Liver (tissue), 9 donors: ENCODE data around the gene ANKRD60. TPM values are rescaled to one million over a fixed set of nuclear protein-coding genes. Genes with fewer than 3 reads are reported as not detected.

Experiments
- DNase-seq: peaks from one replicate; pipeline ENCODE4 v3.0.0-alpha.2; 2017; ENCODE audit warnings: low spot score
- H3K27ac ChIP-seq, 2 donors: one replicate each; pipeline ENCODE4 v1.7.0; 2013; ENCODE audit warnings: inconsistent platforms in 2 of 2, low read length in 2 of 2, control low read depth in 1 of 2, low read depth in 1 of 2, mild to moderate bottlenecking in 1 of 2
- H3K27me3 ChIP-seq, 4 donors: one replicate each; pipeline versions ENCODE4 v1.6.1 to v1.7.0; 2013; ENCODE audit warnings: low read length in 3 of 4, inconsistent platforms in 1 of 4, mild to moderate bottlenecking in 1 of 4, moderate library complexity in 1 of 4; ENCODE audit not compliant: control insufficient read depth in 4 of 4, insufficient read depth in 4 of 4
- H3K36me3 ChIP-seq, 4 donors: one replicate each; pipeline versions ENCODE4 v1.6.1 to v1.7.0; 2013; ENCODE audit warnings: low read length in 3 of 4, mild to moderate bottlenecking in 3 of 4, low read depth in 1 of 4, moderate library complexity in 1 of 4; ENCODE audit not compliant: control insufficient read depth in 4 of 4, insufficient read depth in 3 of 4
- H3K4me1 ChIP-seq, 4 donors: one replicate each; pipeline versions ENCODE4 v1.6.1 to v1.7.0; 2013; ENCODE audit warnings: low read length in 3 of 4, mild to moderate bottlenecking in 3 of 4, moderate library complexity in 1 of 4; ENCODE audit not compliant: control insufficient read depth in 4 of 4, insufficient read depth in 4 of 4
- H3K4me3 ChIP-seq, 3 donors: one replicate each; pipeline versions ENCODE4 v1.6.1 to v1.7.0; 2013; ENCODE audit warnings: low read length in 3 of 3, control low read depth in 1 of 3, low read depth in 1 of 3, mild to moderate bottlenecking in 1 of 3
- H3K9ac ChIP-seq, 2 donors: one replicate each; pipeline ENCODE4 v1.7.0; 2013; ENCODE audit warnings: low read length in 2 of 2, mild to moderate bottlenecking in 2 of 2, moderate library complexity in 2 of 2, control low read depth in 1 of 2, low read depth in 1 of 2
- H3K9me3 ChIP-seq, 4 donors: one replicate each; pipeline versions ENCODE4 v1.6.1 to v1.7.0; 2013; ENCODE audit warnings: low read length in 3 of 4; ENCODE audit not compliant: control insufficient read depth in 4 of 4
- CTCF ChIP-seq: fragments of 150-350 bp; IDR thresholded peaks from 2 replicates; pipeline ENCODE4 v1.5.1; 2017; ENCODE audit warnings: improper control_type of control experiment, low read depth, low read length; ENCODE audit not compliant: missing input control
- EGR1 ChIP-seq, 2 donors: IDR thresholded peaks; 2 replicates each; pipeline ENCODE4 v1.6.1; 2016 to 2018; ENCODE audit warnings: antibody characterized with exemption in 2 of 2, low read depth in 2 of 2
- FOXA1 ChIP-seq: IDR thresholded peaks from 2 replicates; pipeline ENCODE4 v1.6.1; 2016; ENCODE audit warnings: antibody characterized with exemption
- FOXA2 ChIP-seq: IDR thresholded peaks from 2 replicates; pipeline ENCODE4 v1.6.1; 2016; ENCODE audit warnings: antibody characterized with exemption
- GABPA ChIP-seq, 2 donors: IDR thresholded peaks in 1 of 2; conservative IDR thresholded peaks in 1 of 2; 2 replicates each; pipeline ENCODE4 v1.6.1; 2016; ENCODE audit warnings: antibody characterized with exemption in 2 of 2, mild to moderate bottlenecking in 1 of 2, moderate library complexity in 1 of 2
- HNF4G ChIP-seq: IDR thresholded peaks from 2 replicates; pipeline ENCODE4 v1.6.1; 2016; ENCODE audit warnings: antibody characterized with exemption
- JUND ChIP-seq, 2 donors: IDR thresholded peaks; 2 replicates each; pipeline ENCODE4 v1.6.1; 2016; ENCODE audit warnings: antibody characterized with exemption in 2 of 2
- NR2F2 ChIP-seq: IDR thresholded peaks from 2 replicates; pipeline ENCODE4 v1.6.1; 2016; ENCODE audit warnings: antibody characterized with exemption
- RAD21 ChIP-seq, 2 donors: IDR thresholded peaks; 2 replicates each; pipeline ENCODE4 v1.6.1; 2016; ENCODE audit warnings: antibody characterized with exemption in 2 of 2, mild to moderate bottlenecking in 2 of 2
- RXRA ChIP-seq, 2 donors: IDR thresholded peaks; 2 replicates each; pipeline ENCODE4 v1.6.1; 2017 to 2018; ENCODE audit warnings: antibody characterized with exemption in 2 of 2, mild to moderate bottlenecking in 1 of 2
- SP1 ChIP-seq: IDR thresholded peaks from 2 replicates; pipeline ENCODE4 v1.6.1; 2018; ENCODE audit warnings: antibody characterized with exemption, mild to moderate bottlenecking
- YY1 ChIP-seq: IDR thresholded peaks from 2 replicates; pipeline ENCODE4 v1.6.1; 2016; ENCODE audit warnings: antibody characterized with exemption, mild to moderate bottlenecking
- WGBS: extraction: QIAGEN DNeasy Blood & Tissue Kit; methylation state at CpG from one replicate; pipeline ENCODE4 v1.1.7; 2013; 5-methylcytosine and 5-hydroxymethylcytosine counted together
- polyA plus RNA-seq, 2 donors: library from polyadenylated mRNA; stranded (reverse) in 1 of 2; unstranded in 1 of 2; fragments of 200-250 nt in 1 of 2; fragments of >200 nt in 1 of 2; fragmentation: Nextera tagmentation in 1 of 2; extraction: Ambion mirVana in 1 of 2; gene quantifications; one replicate each; pipeline versions ENCODE4 v1.2.1 to v1.2.3, GENCODE V29; 2013 to 2015
- total RNA-seq, 2 donors: library from RNA; depleted of rRNA; stranded (reverse); fragments of >200 nt; gene quantifications; one replicate each; pipeline ENCODE4 v1.2.3, GENCODE V29; 2014
- TF ChIP-seq, protein P1 (sequence below): IDR thresholded peaks from 2 replicates; pipeline ENCODE4 v1.6.1; 2016; ENCODE audit warnings: antibody characterized with exemption
- TF ChIP-seq, protein P2 (sequence below): IDR thresholded peaks from 2 replicates; pipeline ENCODE4 v1.6.1; 2016; ENCODE audit warnings: antibody characterized with exemption
- TF ChIP-seq, protein P3 (sequence below): IDR thresholded peaks from 2 replicates; pipeline ENCODE4 v1.6.1; 2016; ENCODE audit warnings: antibody characterized with exemption, mild to moderate bottlenecking
- TF ChIP-seq, protein P4 (sequence below): IDR thresholded peaks from 2 replicates; pipeline ENCODE4 v1.6.1; 2016; ENCODE audit warnings: antibody characterized with exemption
- donor health status: healthy.
- donor health status: healthy.
- donor health status: healthy.
- donor health status: healthy.
- donor health status: healthy.

Gene ANKRD60
- total and polyA plus RNA-seq, 4 donors, result not detected

DNA sequence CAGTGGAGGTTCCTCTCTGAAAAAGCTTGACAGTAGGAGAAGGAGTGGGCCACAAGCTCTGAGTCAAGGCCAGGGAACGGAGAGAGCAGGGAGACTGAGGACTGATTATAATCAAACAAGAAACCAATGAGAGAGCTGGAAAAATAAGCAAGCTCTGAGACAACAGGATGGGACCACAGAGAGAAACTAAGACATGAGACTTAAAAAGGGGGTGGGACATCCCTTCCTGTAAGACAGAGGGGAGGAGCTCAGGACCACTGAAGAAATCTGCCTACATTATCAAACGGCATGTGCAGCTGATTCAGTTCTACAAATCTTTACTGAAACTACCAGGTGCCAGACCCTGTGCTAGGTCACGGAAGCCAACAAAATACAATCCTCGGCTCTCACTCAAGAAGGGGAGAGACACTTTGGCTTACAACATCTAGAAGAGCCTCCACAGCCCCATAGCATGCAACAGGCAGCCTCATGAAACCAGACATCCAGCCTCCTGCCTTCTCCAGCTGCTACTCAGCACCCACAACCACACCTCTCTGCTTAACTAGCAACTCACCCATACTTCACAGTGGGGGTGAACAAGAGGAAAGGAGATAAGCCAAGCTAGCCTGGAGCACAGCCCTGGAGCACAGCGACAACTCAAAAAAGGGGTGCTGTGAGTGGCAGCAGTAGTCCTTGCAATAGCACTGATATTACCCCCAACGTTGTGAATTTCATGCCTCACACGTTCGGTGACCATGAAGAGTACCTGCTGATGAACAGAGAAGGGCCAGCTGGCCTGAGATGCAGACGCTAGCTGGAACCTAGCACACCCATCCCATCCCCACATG lies 39.1 kb upstream of the ANKRD60 start:
- H3K4me3 ChIP-seq, result no peak overlapping the region
- H3K36me3 ChIP-seq, result peaks cover 0 to 6% (median 2%) of the 10 kb centered on the region in 4 donors
- H3K27me3 ChIP-seq, result no peaks in the 10 kb centered on the region
- DNase-seq, result no peak
- no peak overlapping the region for H3K9ac ChIP-seq
- no peak overlapping the region for H3K27ac ChIP-seq
- TF ChIP-seq, protein P1, sequence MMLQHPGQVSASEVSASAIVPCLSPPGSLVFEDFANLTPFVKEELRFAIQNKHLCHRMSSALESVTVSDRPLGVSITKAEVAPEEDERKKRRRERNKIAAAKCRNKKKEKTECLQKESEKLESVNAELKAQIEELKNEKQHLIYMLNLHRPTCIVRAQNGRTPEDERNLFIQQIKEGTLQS, result no peak
- TF ChIP-seq FOXA1 (no peak), GABPA (IDR thresholded peaks at IDR 0.05 in 1 of 2, conservative IDR thresholded peaks at IDR 0.05 in 1 of 2) (no peak), NR2F2 (no peak), HNF4G (no peak), FOXA2 (no peak), RXRA (IDR thresholded peaks at IDR 0.05) (no peak), YY1 (no peak), RAD21 (IDR thresholded peaks at IDR 0.05) (no peak)
- TF ChIP-seq, protein P2, sequence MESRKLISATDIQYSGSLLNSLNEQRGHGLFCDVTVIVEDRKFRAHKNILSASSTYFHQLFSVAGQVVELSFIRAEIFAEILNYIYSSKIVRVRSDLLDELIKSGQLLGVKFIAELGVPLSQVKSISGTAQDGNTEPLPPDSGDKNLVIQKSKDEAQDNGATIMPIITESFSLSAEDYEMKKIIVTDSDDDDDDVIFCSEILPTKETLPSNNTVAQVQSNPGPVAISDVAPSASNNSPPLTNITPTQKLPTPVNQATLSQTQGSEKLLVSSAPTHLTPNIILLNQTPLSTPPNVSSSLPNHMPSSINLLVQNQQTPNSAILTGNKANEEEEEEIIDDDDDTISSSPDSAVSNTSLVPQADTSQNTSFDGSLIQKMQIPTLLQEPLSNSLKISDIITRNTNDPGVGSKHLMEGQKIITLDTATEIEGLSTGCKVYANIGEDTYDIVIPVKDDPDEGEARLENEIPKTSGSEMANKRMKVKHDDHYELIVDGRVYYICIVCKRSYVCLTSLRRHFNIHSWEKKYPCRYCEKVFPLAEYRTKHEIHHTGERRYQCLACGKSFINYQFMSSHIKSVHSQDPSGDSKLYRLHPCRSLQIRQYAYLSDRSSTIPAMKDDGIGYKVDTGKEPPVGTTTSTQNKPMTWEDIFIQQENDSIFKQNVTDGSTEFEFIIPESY, result no peak
- TF ChIP-seq, protein P3, sequence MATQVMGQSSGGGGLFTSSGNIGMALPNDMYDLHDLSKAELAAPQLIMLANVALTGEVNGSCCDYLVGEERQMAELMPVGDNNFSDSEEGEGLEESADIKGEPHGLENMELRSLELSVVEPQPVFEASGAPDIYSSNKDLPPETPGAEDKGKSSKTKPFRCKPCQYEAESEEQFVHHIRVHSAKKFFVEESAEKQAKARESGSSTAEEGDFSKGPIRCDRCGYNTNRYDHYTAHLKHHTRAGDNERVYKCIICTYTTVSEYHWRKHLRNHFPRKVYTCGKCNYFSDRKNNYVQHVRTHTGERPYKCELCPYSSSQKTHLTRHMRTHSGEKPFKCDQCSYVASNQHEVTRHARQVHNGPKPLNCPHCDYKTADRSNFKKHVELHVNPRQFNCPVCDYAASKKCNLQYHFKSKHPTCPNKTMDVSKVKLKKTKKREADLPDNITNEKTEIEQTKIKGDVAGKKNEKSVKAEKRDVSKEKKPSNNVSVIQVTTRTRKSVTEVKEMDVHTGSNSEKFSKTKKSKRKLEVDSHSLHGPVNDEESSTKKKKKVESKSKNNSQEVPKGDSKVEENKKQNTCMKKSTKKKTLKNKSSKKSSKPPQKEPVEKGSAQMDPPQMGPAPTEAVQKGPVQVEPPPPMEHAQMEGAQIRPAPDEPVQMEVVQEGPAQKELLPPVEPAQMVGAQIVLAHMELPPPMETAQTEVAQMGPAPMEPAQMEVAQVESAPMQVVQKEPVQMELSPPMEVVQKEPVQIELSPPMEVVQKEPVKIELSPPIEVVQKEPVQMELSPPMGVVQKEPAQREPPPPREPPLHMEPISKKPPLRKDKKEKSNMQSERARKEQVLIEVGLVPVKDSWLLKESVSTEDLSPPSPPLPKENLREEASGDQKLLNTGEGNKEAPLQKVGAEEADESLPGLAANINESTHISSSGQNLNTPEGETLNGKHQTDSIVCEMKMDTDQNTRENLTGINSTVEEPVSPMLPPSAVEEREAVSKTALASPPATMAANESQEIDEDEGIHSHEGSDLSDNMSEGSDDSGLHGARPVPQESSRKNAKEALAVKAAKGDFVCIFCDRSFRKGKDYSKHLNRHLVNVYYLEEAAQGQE, result no peak
- TF ChIP-seq, protein P4, sequence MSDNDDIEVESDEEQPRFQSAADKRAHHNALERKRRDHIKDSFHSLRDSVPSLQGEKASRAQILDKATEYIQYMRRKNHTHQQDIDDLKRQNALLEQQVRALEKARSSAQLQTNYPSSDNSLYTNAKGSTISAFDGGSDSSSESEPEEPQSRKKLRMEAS, result no peak
- 90% methylated on average over 9 of the region's 9 CpGs for WGBS
- H3K4me1 ChIP-seq, result no peaks in the 10 kb centered on the region
- no peaks in the 10 kb centered on the region for H3K9me3 ChIP-seq

GRCh38 chr20:58264271-58264670 lies 35.8 kb upstream of the ANKRD60 start:
- Histone ChIP-seq H3K4me3 (no peak overlapping the region), H3K27me3 (no peaks in the 10 kb centered on the region), H3K4me1 (no peaks in the 10 kb centered on the region), H3K36me3 (peaks cover 0 to 5% (median 2%) of the 10 kb centered on the region in 4 donors), H3K9ac (no peak overlapping the region), H3K9me3 (no peaks in the 10 kb centered on the region), H3K27ac (no peak overlapping the region)
- no peak for DNase-seq
- WGBS, result 92% methylated on average over 6 of the region's 6 CpGs
- TF ChIP-seq, protein P1, result no peak
- no peak for TF ChIP-seq YY1
- TF ChIP-seq FOXA1, result no peak
- TF ChIP-seq, protein P4, result no peak
- TF ChIP-seq, protein P3, result no peak
- TF ChIP-seq HNF4G, result no peak
- TF ChIP-seq EGR1 (IDR thresholded peaks at IDR 0.05; ENCODE audit: low read depth in 2 of 2), result no peak
- no peak for TF ChIP-seq CTCF
- TF ChIP-seq GABPA (IDR thresholded peaks at IDR 0.05 in 1 of 2, conservative IDR thresholded peaks at IDR 0.05 in 1 of 2), result no peak
- TF ChIP-seq RAD21 (IDR thresholded peaks at IDR 0.05), result no peak
- TF ChIP-seq JUND (IDR thresholded peaks at IDR 0.05), result no peak
- TF ChIP-seq SP1, result no peak
